ENCODE measurements around the gene BRI3.

The BRI3 gene

DNA sequence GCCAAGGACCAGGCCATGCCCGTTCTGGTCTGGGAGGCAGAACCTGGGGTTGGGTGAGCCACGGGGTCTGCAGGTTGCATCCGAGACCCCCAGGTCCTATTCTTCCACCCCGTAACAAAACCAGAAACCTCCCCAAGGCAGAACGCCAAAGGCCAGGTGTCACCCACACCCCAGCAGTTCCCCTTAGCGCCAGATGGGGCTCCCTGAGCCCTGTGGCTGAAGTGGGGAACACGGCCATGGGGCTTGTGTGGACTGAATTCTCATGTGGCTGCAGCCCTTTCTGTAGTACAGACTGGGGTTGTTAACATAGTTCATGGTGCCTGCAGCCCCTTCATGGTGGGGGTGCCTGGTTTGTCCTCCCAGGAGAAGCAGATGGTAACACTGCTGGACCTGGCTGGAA lies 10.2 kb downstream of the BRI3 start:
- no peak for DNase-seq (ENCODE audit: low read depth in 1 of 2, low spot score in 1 of 2)
- H3K27ac ChIP-seq (replicated peaks): no peak overlapping the region
- no peaks in the 10 kb centered on the region for H3K27me3 ChIP-seq (ENCODE audit: insufficient read depth, poor library complexity, severe bottlenecking)
- H3K4me3 ChIP-seq (replicated peaks; ENCODE audit: insufficient read depth, low read length): no peak overlapping the region
- TF ChIP-seq, protein P1, sequence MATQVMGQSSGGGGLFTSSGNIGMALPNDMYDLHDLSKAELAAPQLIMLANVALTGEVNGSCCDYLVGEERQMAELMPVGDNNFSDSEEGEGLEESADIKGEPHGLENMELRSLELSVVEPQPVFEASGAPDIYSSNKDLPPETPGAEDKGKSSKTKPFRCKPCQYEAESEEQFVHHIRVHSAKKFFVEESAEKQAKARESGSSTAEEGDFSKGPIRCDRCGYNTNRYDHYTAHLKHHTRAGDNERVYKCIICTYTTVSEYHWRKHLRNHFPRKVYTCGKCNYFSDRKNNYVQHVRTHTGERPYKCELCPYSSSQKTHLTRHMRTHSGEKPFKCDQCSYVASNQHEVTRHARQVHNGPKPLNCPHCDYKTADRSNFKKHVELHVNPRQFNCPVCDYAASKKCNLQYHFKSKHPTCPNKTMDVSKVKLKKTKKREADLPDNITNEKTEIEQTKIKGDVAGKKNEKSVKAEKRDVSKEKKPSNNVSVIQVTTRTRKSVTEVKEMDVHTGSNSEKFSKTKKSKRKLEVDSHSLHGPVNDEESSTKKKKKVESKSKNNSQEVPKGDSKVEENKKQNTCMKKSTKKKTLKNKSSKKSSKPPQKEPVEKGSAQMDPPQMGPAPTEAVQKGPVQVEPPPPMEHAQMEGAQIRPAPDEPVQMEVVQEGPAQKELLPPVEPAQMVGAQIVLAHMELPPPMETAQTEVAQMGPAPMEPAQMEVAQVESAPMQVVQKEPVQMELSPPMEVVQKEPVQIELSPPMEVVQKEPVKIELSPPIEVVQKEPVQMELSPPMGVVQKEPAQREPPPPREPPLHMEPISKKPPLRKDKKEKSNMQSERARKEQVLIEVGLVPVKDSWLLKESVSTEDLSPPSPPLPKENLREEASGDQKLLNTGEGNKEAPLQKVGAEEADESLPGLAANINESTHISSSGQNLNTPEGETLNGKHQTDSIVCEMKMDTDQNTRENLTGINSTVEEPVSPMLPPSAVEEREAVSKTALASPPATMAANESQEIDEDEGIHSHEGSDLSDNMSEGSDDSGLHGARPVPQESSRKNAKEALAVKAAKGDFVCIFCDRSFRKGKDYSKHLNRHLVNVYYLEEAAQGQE (IDR thresholded peaks at IDR 0.05; ENCODE audit: insufficient replicate concordance, low read depth): no peak
- TF ChIP-seq POLR2AphosphoS5 (IDR thresholded peaks at IDR 0.05; ENCODE audit: low read depth) (no peak), SPI1 (IDR thresholded peaks at IDR 0.05; ENCODE audit: borderline replicate concordance, low read depth) (no peak), GABPA (IDR thresholded peaks at IDR 0.05; ENCODE audit: low read depth) (no peak)
- TF ChIP-seq, protein P2, sequence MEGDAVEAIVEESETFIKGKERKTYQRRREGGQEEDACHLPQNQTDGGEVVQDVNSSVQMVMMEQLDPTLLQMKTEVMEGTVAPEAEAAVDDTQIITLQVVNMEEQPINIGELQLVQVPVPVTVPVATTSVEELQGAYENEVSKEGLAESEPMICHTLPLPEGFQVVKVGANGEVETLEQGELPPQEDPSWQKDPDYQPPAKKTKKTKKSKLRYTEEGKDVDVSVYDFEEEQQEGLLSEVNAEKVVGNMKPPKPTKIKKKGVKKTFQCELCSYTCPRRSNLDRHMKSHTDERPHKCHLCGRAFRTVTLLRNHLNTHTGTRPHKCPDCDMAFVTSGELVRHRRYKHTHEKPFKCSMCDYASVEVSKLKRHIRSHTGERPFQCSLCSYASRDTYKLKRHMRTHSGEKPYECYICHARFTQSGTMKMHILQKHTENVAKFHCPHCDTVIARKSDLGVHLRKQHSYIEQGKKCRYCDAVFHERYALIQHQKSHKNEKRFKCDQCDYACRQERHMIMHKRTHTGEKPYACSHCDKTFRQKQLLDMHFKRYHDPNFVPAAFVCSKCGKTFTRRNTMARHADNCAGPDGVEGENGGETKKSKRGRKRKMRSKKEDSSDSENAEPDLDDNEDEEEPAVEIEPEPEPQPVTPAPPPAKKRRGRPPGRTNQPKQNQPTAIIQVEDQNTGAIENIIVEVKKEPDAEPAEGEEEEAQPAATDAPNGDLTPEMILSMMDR (IDR thresholded peaks at IDR 0.05; ENCODE audit: insufficient read depth, low read length): no peak

DNA sequence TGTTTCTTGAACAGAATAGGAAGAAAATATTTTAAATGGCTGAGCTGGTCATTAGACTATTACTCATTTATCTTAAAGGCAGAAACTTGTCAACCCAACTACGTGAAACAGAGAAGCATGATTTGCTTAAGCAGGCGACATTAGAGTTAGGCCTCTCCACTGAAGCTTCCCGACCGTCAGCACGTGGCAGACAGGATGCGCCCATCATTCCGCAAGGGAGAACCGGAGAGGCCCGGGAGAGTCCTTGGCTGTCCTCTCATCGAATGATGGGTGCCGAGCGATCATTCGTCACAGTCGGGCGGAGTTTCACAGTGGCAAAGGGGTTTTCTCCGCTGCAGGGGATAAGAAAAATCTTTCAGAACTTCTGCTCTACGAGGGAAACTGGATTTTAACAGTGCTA lies 11.8 kb downstream of the BRI3 start:
- DNase-seq (ENCODE audit: low read depth in 1 of 2, low spot score in 1 of 2): no peak
- Histone ChIP-seq H3K27ac (replicated peaks) (no peak overlapping the region), H3K27me3 (ENCODE audit: insufficient read depth, poor library complexity, severe bottlenecking) (no peaks in the 10 kb centered on the region), H3K4me3 (replicated peaks; ENCODE audit: insufficient read depth, low read length) (no peak overlapping the region)
- TF ChIP-seq, protein P1 (IDR thresholded peaks at IDR 0.05; ENCODE audit: insufficient replicate concordance, low read depth): no peak

DNA sequence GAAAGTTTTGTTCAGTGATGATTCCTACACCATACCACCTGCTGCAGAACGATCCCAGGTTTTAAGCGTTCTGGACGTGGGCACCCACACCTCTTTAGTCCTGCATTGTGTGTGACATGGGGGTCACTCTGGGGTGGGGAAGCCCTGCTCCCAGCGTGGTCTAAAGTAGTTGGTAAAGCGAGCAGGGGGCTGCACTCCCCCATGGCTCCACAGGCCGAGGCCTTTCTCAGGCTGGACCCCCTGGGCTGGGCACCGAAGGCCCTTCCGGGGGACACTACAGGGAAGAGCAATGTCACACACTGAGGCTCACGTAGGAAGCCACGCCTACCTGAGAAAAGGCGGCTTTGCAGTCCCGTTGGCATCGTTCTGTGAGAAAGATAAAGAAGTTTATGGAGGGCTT lies 12.3 kb downstream of the BRI3 start:
- no peak for TF ChIP-seq GABPA (IDR thresholded peaks at IDR 0.05; ENCODE audit: low read depth)
- TF ChIP-seq, protein P2 (IDR thresholded peaks at IDR 0.05; ENCODE audit: insufficient read depth, low read length): no peak
- TF ChIP-seq, protein P1 (IDR thresholded peaks at IDR 0.05; ENCODE audit: insufficient replicate concordance, low read depth): no peak
- no peak for TF ChIP-seq SPI1 (IDR thresholded peaks at IDR 0.05; ENCODE audit: borderline replicate concordance, low read depth)
- TF ChIP-seq POLR2AphosphoS5 (IDR thresholded peaks at IDR 0.05; ENCODE audit: low read depth): no peak
- H3K27ac ChIP-seq (replicated peaks): no peak overlapping the region
- DNase-seq (ENCODE audit: low read depth in 1 of 2, low spot score in 1 of 2): no peak
- H3K27me3 ChIP-seq (ENCODE audit: insufficient read depth, poor library complexity, severe bottlenecking): no peaks in the 10 kb centered on the region
- H3K4me3 ChIP-seq (replicated peaks; ENCODE audit: insufficient read depth, low read length): no peak overlapping the region

DNA sequence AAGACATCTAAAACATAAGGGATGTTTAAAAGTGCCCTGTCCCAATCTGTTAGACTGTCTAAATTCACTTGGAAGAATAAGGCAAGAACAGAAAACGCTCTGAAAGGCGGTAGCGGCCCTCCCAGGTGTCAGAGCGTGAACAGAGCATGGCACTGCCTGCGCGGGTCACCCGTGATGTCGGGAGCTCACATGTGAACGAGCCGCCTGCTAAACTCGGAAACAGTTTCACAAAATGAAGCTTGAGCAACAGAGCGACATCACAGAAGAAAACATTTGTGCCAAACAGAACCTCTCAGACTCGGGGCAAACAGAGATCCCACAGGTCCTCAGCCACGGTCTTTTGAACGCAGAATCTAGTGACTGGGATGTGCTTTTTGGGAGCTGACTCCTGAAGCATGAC lies 12.8 kb downstream of the BRI3 start:
- H3K27ac ChIP-seq (replicated peaks): no peak overlapping the region
- TF ChIP-seq, protein P2 (IDR thresholded peaks at IDR 0.05; ENCODE audit: insufficient read depth, low read length): no peak
- TF ChIP-seq POLR2AphosphoS5 (IDR thresholded peaks at IDR 0.05; ENCODE audit: low read depth) (no peak), GABPA (IDR thresholded peaks at IDR 0.05; ENCODE audit: low read depth) (no peak), SPI1 (IDR thresholded peaks at IDR 0.05; ENCODE audit: borderline replicate concordance, low read depth) (no peak)
- TF ChIP-seq, protein P1 (IDR thresholded peaks at IDR 0.05; ENCODE audit: insufficient replicate concordance, low read depth): no peak
- H3K27me3 ChIP-seq (ENCODE audit: insufficient read depth, poor library complexity, severe bottlenecking): no peaks in the 10 kb centered on the region
- DNase-seq (ENCODE audit: low read depth in 1 of 2, low spot score in 1 of 2): peak in 1 of 2 experiments; percentile 12
- H3K4me3 ChIP-seq (replicated peaks; ENCODE audit: insufficient read depth, low read length): no peak overlapping the region

Data from HL-60 (cell line).